HEK293T (cell line): Measurements from ENCODE around the gene KIF1A.

ENCODE experiments used
- BHLHE40 ChIP-seq: fragments of 450-650 bp; IDR thresholded peaks from 2 replicates; pipeline ENCODE4 v1.6.1; 2016; ENCODE audit warnings: mild to moderate bottlenecking, moderate library complexity, borderline replicate concordance
- CTBP1 ChIP-seq: fragments of 450-650 bp; IDR thresholded peaks from 2 replicates; pipeline ENCODE4 v1.6.1; 2016; ENCODE audit warnings: borderline replicate concordance
- ELF4 ChIP-seq: fragments of 450-650 bp; IDR thresholded peaks from 2 replicates; pipeline ENCODE4 v1.6.1; 2017; ENCODE audit warnings: antibody characterized with exemption
- FOXA1 ChIP-seq: fragments of 450-650 bp; IDR thresholded peaks from 2 replicates; pipeline ENCODE4 v1.6.1; 2016; ENCODE audit warnings: mild to moderate bottlenecking
- FOXK2 ChIP-seq: fragments of 450-650 bp; IDR thresholded peaks from 2 replicates; pipeline ENCODE4 v1.6.1; 2016; ENCODE audit warnings: mild to moderate bottlenecking
- FOXM1 ChIP-seq: fragments of 450-650 bp; IDR thresholded peaks from 2 replicates; pipeline ENCODE4 v1.6.1; 2017; ENCODE audit warnings: mild to moderate bottlenecking, borderline replicate concordance
- L3MBTL2 ChIP-seq: fragments of 450-650 bp; conservative IDR thresholded peaks from 2 replicates; pipeline ENCODE4 v1.6.1; 2016; ENCODE audit warnings: mild to moderate bottlenecking
- LEF1 ChIP-seq: fragments of 450-650 bp; IDR thresholded peaks from 2 replicates; pipeline ENCODE4 v1.6.1; 2017; ENCODE audit warnings: mild to moderate bottlenecking, borderline replicate concordance
- PKNOX1 ChIP-seq: fragments of 450-650 bp; IDR thresholded peaks from 2 replicates; pipeline ENCODE4 v1.6.1; 2016
- SP1 ChIP-seq: fragments of 450-650 bp; IDR thresholded peaks from 2 replicates; pipeline ENCODE4 v1.6.1; 2017
- TARDBP ChIP-seq: fragments of 450-650 bp; IDR thresholded peaks from 2 replicates; pipeline ENCODE4 v1.6.1; 2016

GRCh38 chr2:240711701-240712100 is 108.3 kb downstream of the KIF1A start:
- TF ChIP-seq FOXA1 (no peak), ELF4 (no peak), L3MBTL2 (no peak), SP1 (no peak), PKNOX1 (no peak), CTBP1 (no peak), TARDBP (no peak), FOXM1 (no peak), FOXK2 (no peak), LEF1 (no peak), BHLHE40 (no peak)
